ENCODE results near the gene HYLS1.

HYLS1 gene

GRCh38 chr11:125935056-125935455 lies 47.6 kb downstream of the HYLS1 start:
- no peak for DNase-seq

GRCh38 chr11:125935618-125936199 lies 48.2 kb downstream of the HYLS1 start:
- DNase-seq = no peak

GRCh38 chr11:125938418-125938817 lies 51.0 kb downstream of the HYLS1 start:
- no peak for DNase-seq

GRCh38 chr11:125939081-125939521 lies 51.6 kb downstream of the HYLS1 start:
- no peak for DNase-seq

- no peak for DNase-seq
These were observed 52.7 kb downstream of the HYLS1 start for GRCh38 chr11:125940145-125940544.

GRCh38 chr11:125941267-125941618 lies 53.8 kb downstream of the HYLS1 start:
- no peak for DNase-seq

- DNase-seq = no peak
These were observed 54.4 kb downstream of the HYLS1 start for GRCh38 chr11:125941619-125942611.

- DNase-seq = no peak
These were observed 55.4 kb downstream of the HYLS1 start for GRCh38 chr11:125942771-125943428.

GRCh38 chr11:125943661-125944349 lies 56.3 kb downstream of the HYLS1 start:
- no peak for DNase-seq

GRCh38 chr11:125944350-125945010 lies 57.0 kb downstream of the HYLS1 start:
- no peak for DNase-seq

GRCh38 chr11:125945011-125945796 lies 57.7 kb downstream of the HYLS1 start:
- DNase-seq = no peak

GRCh38 chr11:125945797-125946520 lies 58.5 kb downstream of the HYLS1 start, which contains the start of gene VSIG10L2:
Gene VSIG10L2, plus strand, starts transcription at chr11:125946044. Its CDS starts 12 bp downstream, at chr11:125946056.
- no peak for DNase-seq

- no peak for DNase-seq
These were observed 59.4 kb downstream of the HYLS1 start for GRCh38 chr11:125946712-125947418.

- no peak for DNase-seq
These were observed 60.2 kb downstream of the HYLS1 start for GRCh38 chr11:125947419-125948277.

- DNase-seq = no peak
These were observed 61.0 kb downstream of the HYLS1 start for GRCh38 chr11:125948278-125949051.

- DNase-seq = no peak
These were observed 62.1 kb downstream of the HYLS1 start for GRCh38 chr11:125949271-125950177.

GRCh38 chr11:125950178-125950490 lies 62.7 kb downstream of the HYLS1 start:
- DNase-seq = no peak
